Heart left ventricle (tissue), 16 donors: ENCODE measurements around the gene SCIMP. TPM values are rescaled to one million over a fixed set of nuclear protein-coding genes. Genes with fewer than 3 reads are reported as not detected.
"Not testable (repeated sequence)": the region's sequence is repeated elsewhere in the genome, so short reads cannot be mapped to it uniquely, and the experiment has no call there.

Source experiments
- ATAC-seq, 4 donors: fragments of 200-7000 bp; cut with Tn5 transposase; one replicate each; pipeline ENCODE4 v1.9.1; 2020 to 2022; ENCODE audit warnings: moderate library complexity in 4 of 4, mild to moderate bottlenecking in 3 of 4, moderate number of reproducible peaks in 1 of 4
- DNase-seq, 5 donors: peaks; one replicate each; pipeline ENCODE4 v3.0.0-alpha.2; 2020
- H3K27ac ChIP-seq, 12 donors: fragments of 200-600 bp; sonication (generic) in 4 of 12; one replicate each; pipeline versions ENCODE4 v1.5.0 to v1.8.0; 2016 to 2022; ENCODE audit warnings: mild to moderate bottlenecking in 2 of 12
- H3K27me3 ChIP-seq, 9 donors: fragments of 200-600 bp; sonication (generic) in 2 of 9; one replicate each; pipeline versions ENCODE4 v1.5.1 to v1.8.0; 2016 to 2022; ENCODE audit warnings: mild to moderate bottlenecking in 3 of 9
- H3K36me3 ChIP-seq, 9 donors: fragments of 200-600 bp; sonication (generic) in 2 of 9; one replicate each; pipeline versions ENCODE4 v1.5.0 to v1.8.0; 2018 to 2022; ENCODE audit warnings: mild to moderate bottlenecking in 2 of 9
- H3K4me1 ChIP-seq, 12 donors: fragments of 200-600 bp; sonication (generic) in 4 of 12; one replicate each; pipeline versions ENCODE4 v1.5.0 to v1.8.0; 2016 to 2022; ENCODE audit warnings: mild to moderate bottlenecking in 3 of 12
- H3K4me3 ChIP-seq, 12 donors: fragments of 200-600 bp; sonication (generic) in 4 of 12; one replicate each; pipeline versions ENCODE4 v1.5.0 to v1.8.0; 2017 to 2022; ENCODE audit warnings: mild to moderate bottlenecking in 9 of 12, moderate library complexity in 4 of 12
- H3K9me3 ChIP-seq, 12 donors: fragments of 200-600 bp; sonication (generic) in 4 of 12; one replicate each; pipeline versions ENCODE4 v1.5.0 to v1.8.0; 2016 to 2022; ENCODE audit warnings: mild to moderate bottlenecking in 1 of 12
- CTCF ChIP-seq, 12 donors: fragments of 200-600 bp; sonication (generic) in 4 of 12; IDR thresholded peaks; one replicate each; pipeline versions ENCODE4 v1.5.0 to v1.8.0; 2018 to 2022; ENCODE audit warnings: antibody characterized with exemption in 12 of 12, mild to moderate bottlenecking in 5 of 12
- POLR2A ChIP-seq, 2 donors: fragments of 450-650 bp; IDR thresholded peaks; one replicate each; pipeline ENCODE4 v1.6.1; 2017; ENCODE audit warnings: antibody characterized with exemption in 2 of 2, mild to moderate bottlenecking in 2 of 2, moderate library complexity in 2 of 2
- WGBS, 4 donors: extraction: QIAGEN DNeasy Blood & Tissue Kit in 2 of 4; methylation state at CpG; one replicate each; pipeline versions ENCODE4 v1.1.5 to v1.1.7; 2013 to 2018; 5-methylcytosine and 5-hydroxymethylcytosine counted together
- intact Hi-C, 10 donors: fragments of 100-400 bp; cut with DNase I; formaldehyde crosslinking; loops; one replicate each; pipeline versions ENCODE4 v1.11.1 to v1.14.2; 2022
- polyA plus RNA-seq, 2 donors: library from polyadenylated mRNA; stranded (reverse); fragments of 200-250 nt; gene quantifications; one replicate each; pipeline ENCODE4 v1.2.3, GENCODE V29; 2013
- total RNA-seq, 9 donors: library from RNA; depleted of rRNA in 2 of 9; stranded (reverse); fragments of >200 nt in 2 of 9; fragmentation: NEBNext Ultra II Directional in 3 of 9; extraction: Animal tissue kit (Norgen Biotek cat#: 25700) in 3 of 9; gene quantifications; one replicate each; pipeline versions ENCODE4 v1.1.0 to v1.2.4, GENCODE V29; 2016 to 2023
- donor health status: ischemic (EF 13 %, LVEDD 7.1; RV severe dilation, severe dysfunction).
- donor health status: healthy with polysubstance abuse.
- donor health status: DM: no; HTN: yes; CAD: no.
- donor health status: DM: no; HTN: no; CAD: no.
- donor health status: ischemic (EF 25% LVEDD 6.9; RV normal size, moderate dysfunction).
- donor health status: ischemic (EF 25% LVEDD 5.7; RV mildly dilated, moderate dysfunction).
- donor health status: healthy.
- donor health status: DM: yes; HTN: yes; CAD: no.
- donor health status: ischemic (EF 35%, LVEDD 5.7; RV mildly dilated, moderate dysfunction).
- donor health status: nonischemic (EF 11% LVEDD 7.7; RV severe dilation, severe dysfunction).
- donor health status: DM: yes; HTN: yes; CAD: no.
- donor health status: PGD.
- donor health status: ischemic (EF 29% LVEDD 5.4; RV normal size, mild dysfunction).
- donor health status: nonischemic (EF 23%, LVEDD 6.1; RV moderate dilation, normal function).

The SCIMP gene
- total and polyA plus RNA-seq, 11 donors, result 0.11 to 17.2 (median 0.72) TPM

GRCh38 chr17:5225668-5226457 lies 8.8 kb downstream of the SCIMP start:
- peak overlapping the region in 2 of 12 donors; percentile 29 to 76 for H3K27ac ChIP-seq
- peak in 1 of 5 donors; percentile 3 for DNase-seq
- H3K4me3 ChIP-seq, result no peak overlapping the region
- TF ChIP-seq CTCF (IDR thresholded peaks at IDR 0.05), result no peak
- TF ChIP-seq POLR2A (IDR thresholded peaks at IDR 0.05), result no peak
- intact Hi-C loops, result no loop called here
- ATAC-seq, result no peak
- H3K9me3 ChIP-seq, result no peaks in the 10 kb centered on the region
- H3K27me3 ChIP-seq, result no peaks in the 10 kb centered on the region
- H3K36me3 ChIP-seq, result peaks cover 0 to 22% (median 6%) of the 10 kb centered on the region in 9 donors
- 85 to 88% (median 86%) methylated on average over 17 of the region's 17 CpGs for WGBS, 4 donors
- peaks cover 0 to 66% (median 0%) of the 10 kb centered on the region in 12 donors for H3K4me1 ChIP-seq

- 91 to 93% (median 92%) methylated on average over 12 of the region's 12 CpGs for WGBS, 4 donors
- peak in 1 of 5 donors; percentile 14 for DNase-seq
- H3K9me3 ChIP-seq, intact Hi-C loops, H3K27me3 ChIP-seq, H3K4me3 ChIP-seq, ATAC-seq: not testable (repeated sequence)
- Histone ChIP-seq H3K4me1 (peaks cover 0 to 33% (median 0%) of the 10 kb centered on the region in 12 donors), H3K27ac (peak overlapping the region in 1 of 12 donors; percentile 61), H3K36me3 (peaks cover 0 to 32% (median 18%) of the 10 kb centered on the region in 9 donors)
Observed at GRCh38 chr17:5221912-5222311, 12.7 kb downstream of the SCIMP start.

GRCh38 chr17:5220074-5220473 lies 14.6 kb downstream of the SCIMP start:
- WGBS, 4 donors, result 64 to 73% (median 68%) methylated on average over 5 of the region's 5 CpGs
- DNase-seq (peak in 1 of 5 donors; percentile 41), ATAC-seq (peak; percentile 58 to 80 (median 62))
- peaks cover 0 to 46% (median 33%) of the 10 kb centered on the region in 9 donors for H3K36me3 ChIP-seq
- no peak for TF ChIP-seq CTCF (IDR thresholded peaks at IDR 0.05)
- no peak for TF ChIP-seq POLR2A (IDR thresholded peaks at IDR 0.05)
- no peak overlapping the region for H3K4me3 ChIP-seq
- peaks cover 0 to 15% (median 0%) of the 10 kb centered on the region in 12 donors for H3K4me1 ChIP-seq
- intact Hi-C loops, result no loop called here
- H3K27ac ChIP-seq, result no peak overlapping the region
- no peaks in the 10 kb centered on the region for H3K9me3 ChIP-seq
- H3K27me3 ChIP-seq, result no peaks in the 10 kb centered on the region

GRCh38 chr17:5219536-5219935 lies 15.1 kb downstream of the SCIMP start:
- WGBS, 4 donors, result 95 to 97% (median 96%) methylated on average over 6 of the region's 6 CpGs

GRCh38 chr17:5217562-5217961 lies 17.1 kb downstream of the SCIMP start:
- WGBS, 4 donors, result 93 to 98% (median 97%) methylated on average over 4 of the region's 5 CpGs
- Histone ChIP-seq H3K4me1 (peaks cover 0 to 15% (median 0%) of the 10 kb centered on the region in 12 donors), H3K36me3 (peaks cover 0 to 49% (median 28%) of the 10 kb centered on the region in 9 donors)
- intact Hi-C loops, H3K9me3 ChIP-seq, H3K4me3 ChIP-seq, DNase-seq, H3K27ac ChIP-seq, H3K27me3 ChIP-seq, ATAC-seq: not testable (repeated sequence)

More at GRCh38 chr17:5219536-5219935, 15.1 kb downstream of the SCIMP start:
- Histone ChIP-seq H3K4me3 (no peak overlapping the region), H3K27me3 (no peaks in the 10 kb centered on the region), H3K9me3 (no peaks in the 10 kb centered on the region), H3K36me3 (peaks cover 0 to 49% (median 36%) of the 10 kb centered on the region in 9 donors), H3K27ac (no peak overlapping the region), H3K4me1 (peaks cover 0 to 15% (median 0%) of the 10 kb centered on the region in 12 donors)
- TF ChIP-seq CTCF (IDR thresholded peaks at IDR 0.05), result no peak
- no peak for TF ChIP-seq POLR2A (IDR thresholded peaks at IDR 0.05)
- no peak for ATAC-seq
- DNase-seq, result no peak
- intact Hi-C loops, result no loop called here
